Measurements from ENCODE around the gene SNRNP48. TPM values are rescaled to one million over a fixed set of nuclear protein-coding genes. Genes with fewer than 3 reads are reported as not detected.
A peak's percentile ranks its signal among the peaks of the same experiment; 100 is the strongest.

The SNRNP48 gene, protein sequence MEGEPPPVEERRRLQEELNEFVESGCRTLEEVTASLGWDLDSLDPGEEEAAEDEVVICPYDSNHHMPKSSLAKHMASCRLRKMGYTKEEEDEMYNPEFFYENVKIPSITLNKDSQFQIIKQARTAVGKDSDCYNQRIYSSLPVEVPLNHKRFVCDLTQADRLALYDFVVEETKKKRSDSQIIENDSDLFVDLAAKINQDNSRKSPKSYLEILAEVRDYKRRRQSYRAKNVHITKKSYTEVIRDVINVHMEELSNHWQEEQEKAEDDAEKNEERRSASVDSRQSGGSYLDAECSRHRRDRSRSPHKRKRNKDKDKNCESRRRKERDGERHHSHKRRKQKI
- total RNA-seq = 9.6 TPM

- peak in 1 of 2 donors; percentile 95 for DNase-seq (ENCODE audit: extremely low spot score in 2 of 2)
- H3K4me1 ChIP-seq = peaks cover 34% of the 10 kb centered on the region
- H3K4me3 ChIP-seq = peak within 1 kb of the TSS; percentile 88 to 94
- TF ChIP-seq, protein P1, sequence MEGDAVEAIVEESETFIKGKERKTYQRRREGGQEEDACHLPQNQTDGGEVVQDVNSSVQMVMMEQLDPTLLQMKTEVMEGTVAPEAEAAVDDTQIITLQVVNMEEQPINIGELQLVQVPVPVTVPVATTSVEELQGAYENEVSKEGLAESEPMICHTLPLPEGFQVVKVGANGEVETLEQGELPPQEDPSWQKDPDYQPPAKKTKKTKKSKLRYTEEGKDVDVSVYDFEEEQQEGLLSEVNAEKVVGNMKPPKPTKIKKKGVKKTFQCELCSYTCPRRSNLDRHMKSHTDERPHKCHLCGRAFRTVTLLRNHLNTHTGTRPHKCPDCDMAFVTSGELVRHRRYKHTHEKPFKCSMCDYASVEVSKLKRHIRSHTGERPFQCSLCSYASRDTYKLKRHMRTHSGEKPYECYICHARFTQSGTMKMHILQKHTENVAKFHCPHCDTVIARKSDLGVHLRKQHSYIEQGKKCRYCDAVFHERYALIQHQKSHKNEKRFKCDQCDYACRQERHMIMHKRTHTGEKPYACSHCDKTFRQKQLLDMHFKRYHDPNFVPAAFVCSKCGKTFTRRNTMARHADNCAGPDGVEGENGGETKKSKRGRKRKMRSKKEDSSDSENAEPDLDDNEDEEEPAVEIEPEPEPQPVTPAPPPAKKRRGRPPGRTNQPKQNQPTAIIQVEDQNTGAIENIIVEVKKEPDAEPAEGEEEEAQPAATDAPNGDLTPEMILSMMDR (IDR thresholded peaks at IDR 0.05) = no peak
- TF ChIP-seq POLR2AphosphoS5 (IDR thresholded peaks at IDR 0.05; ENCODE audit: insufficient read depth in 1 of 2, low read depth in 1 of 2) (peak; percentile 92 to 95), POLR2A (IDR thresholded peaks at IDR 0.05) (peak in 1 of 2 donors; percentile 50)
- no peaks in the 10 kb centered on the region for H3K9me3 ChIP-seq
- H3K36me3 ChIP-seq = peaks cover 2 to 5% of the 10 kb centered on the region in 2 donors
- H3K27ac ChIP-seq = peak within 1 kb of the TSS; percentile 78
- H3K27me3 ChIP-seq = no peaks in the 10 kb centered on the region
- intact Hi-C loops (cut with DNase I) = no loop called here
Observed at GRCh38 chr6:7589949-7590917, at the start of gene SNRNP48. TSS of gene SNRNP48 (plus strand) at chr6:7590198. CDS start at chr6:7590258, 60 bp downstream.

GRCh38 chr6:7540595-7540994, 49.4 kb upstream of the SNRNP48 start:
- peak overlapping the region; percentile 89 for H3K27ac ChIP-seq
- peak overlapping the region; percentile 55 to 61 for H3K4me3 ChIP-seq
- H3K9me3 ChIP-seq = no peaks in the 10 kb centered on the region
- TF ChIP-seq POLR2AphosphoS5 (IDR thresholded peaks at IDR 0.05; ENCODE audit: insufficient read depth in 1 of 2, low read depth in 1 of 2) (peak in 1 of 2 donors; percentile 26), POLR2A (IDR thresholded peaks at IDR 0.05) (no peak)
- TF ChIP-seq, protein P1 (IDR thresholded peaks at IDR 0.05) = no peak
- peaks cover 24% of the 10 kb centered on the region for H3K4me1 ChIP-seq
- H3K27me3 ChIP-seq = peaks cover 3% of the 10 kb centered on the region
- intact Hi-C loops (cut with DNase I) = no loop called here
- H3K36me3 ChIP-seq = no peaks in the 10 kb centered on the region
- no peak for DNase-seq (ENCODE audit: extremely low spot score in 2 of 2)

- H3K36me3 ChIP-seq = no peaks in the 10 kb centered on the region
- intact Hi-C loops (cut with DNase I) = no loop called here
- DNase-seq (ENCODE audit: extremely low spot score in 2 of 2) = no peak
- TF ChIP-seq POLR2A (IDR thresholded peaks at IDR 0.05) = peak in 1 of 2 donors; percentile 35
- TF ChIP-seq POLR2AphosphoS5 (IDR thresholded peaks at IDR 0.05; ENCODE audit: insufficient read depth in 1 of 2, low read depth in 1 of 2) = peak in 1 of 2 donors; percentile 63
- TF ChIP-seq, protein P1 (IDR thresholded peaks at IDR 0.05) = no peak
- H3K9me3 ChIP-seq = no peaks in the 10 kb centered on the region
- H3K27me3 ChIP-seq = peaks cover 3% of the 10 kb centered on the region
- peak within 1 kb of the TSS; percentile 55 to 61 for H3K4me3 ChIP-seq
- peak within 1 kb of the TSS; percentile 89 for H3K27ac ChIP-seq
- H3K4me1 ChIP-seq = peaks cover 24% of the 10 kb centered on the region
Observed at GRCh38 chr6:7541175-7542064, 48.6 kb upstream of the SNRNP48 start, which contains the start of gene DSP. TSS of gene DSP (plus strand) at chr6:7541671. CDS start at chr6:7541916, 245 bp downstream.

- Histone ChIP-seq H3K36me3 (no peaks in the 10 kb centered on the region), H3K9me3 (no peaks in the 10 kb centered on the region), H3K27ac (peak overlapping the region; percentile 89), H3K4me1 (peaks cover 24% of the 10 kb centered on the region), H3K4me3 (peak overlapping the region; percentile 55 to 61), H3K27me3 (peaks cover 3% of the 10 kb centered on the region)
- DNase-seq (ENCODE audit: extremely low spot score in 2 of 2) = no peak
- intact Hi-C loops (cut with DNase I) = no loop called here
- peak in 1 of 2 donors; percentile 38 for TF ChIP-seq POLR2AphosphoS5 (IDR thresholded peaks at IDR 0.05; ENCODE audit: insufficient read depth in 1 of 2, low read depth in 1 of 2)
- TF ChIP-seq POLR2A (IDR thresholded peaks at IDR 0.05) = no peak
Observed at GRCh38 chr6:7542065-7542873, 47.7 kb upstream of the SNRNP48 start.

Data from vagina (tissue), 2 donors.